Forelimb muscle (tissue), 1 donor: ENCODE measurements around the gene ARAP2. TPM values are rescaled to one million over a fixed set of nuclear protein-coding genes. Genes with fewer than 3 reads are reported as not detected.

ENCODE experiments used
- DNase-seq: peaks from one replicate; pipeline ENCODE4 v3.0.0-alpha.2; 2013; ENCODE audit warnings: low read depth
- polyA plus RNA-seq: library from polyadenylated mRNA; unstranded; fragments of 120-200 nt; gene quantifications from one replicate; pipeline ENCODE4 v1.2.1, GENCODE V29; 2013; ENCODE audit not compliant: insufficient read length

ARAP2 gene
- polyA plus RNA-seq, 1 donor = 1.00 TPM

DNA sequence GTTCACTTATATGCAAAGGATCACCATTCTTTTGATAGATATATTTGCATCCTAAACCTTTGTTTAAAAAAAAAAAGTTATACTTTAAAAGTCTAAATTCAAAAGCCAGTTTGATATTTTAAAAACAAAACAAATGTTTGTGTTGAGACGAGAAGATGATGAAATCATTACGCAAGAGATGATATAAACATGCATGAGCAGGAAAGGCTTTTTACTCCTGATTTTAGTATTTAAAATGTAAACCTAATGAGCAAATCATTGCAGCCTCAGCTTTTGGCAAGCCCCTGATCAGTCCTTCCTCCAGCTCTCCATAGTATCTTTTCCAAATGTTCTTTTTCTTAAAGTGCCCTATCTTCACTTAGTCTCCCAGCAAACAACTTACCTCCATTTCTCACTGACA, 115.6 kb downstream of the ARAP2 start:
- DNase-seq = no peak

DNA sequence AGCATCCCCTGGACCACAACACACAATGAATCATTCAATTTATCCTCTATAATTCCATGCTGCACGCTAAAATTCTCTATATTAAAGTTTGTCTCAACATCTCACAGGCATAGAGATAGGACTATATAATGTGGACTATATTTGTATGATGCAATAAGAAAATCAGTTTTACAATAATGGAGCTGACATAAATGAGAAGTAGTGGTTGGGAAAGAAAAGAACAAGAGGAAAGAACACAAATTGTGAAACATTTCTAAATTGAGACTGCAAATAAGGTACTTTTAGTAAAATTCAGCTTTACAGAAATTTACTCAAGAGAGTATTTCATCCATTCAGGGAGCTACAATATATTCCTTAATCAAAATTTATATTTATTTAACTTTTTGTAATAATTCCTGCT, 120.4 kb downstream of the ARAP2 start:
- DNase-seq = no peak

DNA sequence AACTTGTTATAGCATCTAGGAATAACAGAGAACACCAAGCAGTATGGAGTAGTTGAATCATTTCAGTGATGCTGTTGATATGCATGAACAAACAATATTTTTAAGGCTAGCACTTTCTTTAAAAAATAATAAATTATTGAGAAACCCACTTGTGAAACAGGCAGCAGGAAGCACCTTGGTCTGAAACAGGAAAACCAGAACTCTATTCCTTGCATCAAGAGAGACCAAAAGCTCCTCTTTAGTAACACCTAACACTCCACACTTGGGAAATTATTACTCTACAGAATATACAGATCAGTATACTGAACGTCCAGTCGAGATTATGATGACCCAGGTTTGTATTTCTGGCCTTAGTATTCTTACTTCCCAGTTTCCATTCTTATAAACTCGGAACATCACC, 129.0 kb downstream of the ARAP2 start:
- no peak for DNase-seq

DNA sequence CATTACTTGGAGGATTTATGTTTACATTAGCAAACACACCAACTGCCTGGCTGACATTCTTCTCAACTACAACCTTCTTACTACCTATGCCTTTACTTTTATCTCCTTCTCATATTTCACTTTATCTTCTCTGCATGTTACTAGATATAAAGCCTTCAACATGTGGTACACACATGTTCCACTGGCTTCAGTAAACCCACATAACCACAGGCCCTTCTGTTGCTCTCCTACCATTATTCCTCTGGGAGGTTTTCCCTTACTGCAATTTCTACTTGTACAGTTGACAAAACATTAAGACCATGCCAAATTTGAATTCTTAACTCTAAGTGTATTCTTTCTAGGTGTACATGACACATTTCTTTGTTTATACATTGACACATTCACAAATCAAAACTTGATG, 133.1 kb downstream of the ARAP2 start:
- DNase-seq = no peak

DNA sequence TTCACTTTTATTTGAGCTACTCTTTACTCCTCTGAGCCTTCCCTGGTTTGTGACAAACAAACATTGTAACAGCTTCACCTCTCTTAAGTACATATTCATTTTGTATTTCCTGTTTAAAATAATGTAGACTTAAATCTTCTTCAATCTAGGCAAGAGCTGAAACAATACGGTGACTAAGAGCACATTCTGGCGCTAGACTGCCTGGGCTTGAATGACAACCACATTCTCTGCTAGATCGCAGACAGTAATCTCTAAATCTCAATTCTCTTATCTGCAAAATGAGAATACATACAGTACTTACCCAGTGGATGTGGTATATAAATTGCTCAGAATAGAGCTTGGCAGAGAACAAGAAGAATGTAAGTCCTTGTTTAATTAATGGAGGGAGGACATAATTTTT, 144.8 kb downstream of the ARAP2 start:
- no peak for DNase-seq

DNA sequence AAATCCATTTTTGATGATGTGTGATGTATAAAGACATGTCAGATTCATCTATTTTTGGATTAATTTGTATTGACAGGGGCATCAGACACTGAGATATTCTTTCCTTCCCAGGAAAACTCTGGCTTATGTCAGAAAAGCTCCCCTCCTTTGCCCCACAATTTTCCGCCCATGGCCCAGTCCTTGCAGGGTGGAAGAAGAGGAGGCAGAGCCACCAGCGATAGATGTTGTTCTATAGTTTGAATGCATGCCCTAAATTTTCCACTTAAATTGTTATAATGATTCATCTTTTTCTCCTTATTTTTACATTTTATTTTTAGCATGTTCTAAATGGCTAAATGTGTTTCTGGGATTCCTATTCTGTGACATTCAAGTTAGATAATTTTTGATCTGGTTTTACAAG, 149.3 kb downstream of the ARAP2 start:
- no peak for DNase-seq

DNA sequence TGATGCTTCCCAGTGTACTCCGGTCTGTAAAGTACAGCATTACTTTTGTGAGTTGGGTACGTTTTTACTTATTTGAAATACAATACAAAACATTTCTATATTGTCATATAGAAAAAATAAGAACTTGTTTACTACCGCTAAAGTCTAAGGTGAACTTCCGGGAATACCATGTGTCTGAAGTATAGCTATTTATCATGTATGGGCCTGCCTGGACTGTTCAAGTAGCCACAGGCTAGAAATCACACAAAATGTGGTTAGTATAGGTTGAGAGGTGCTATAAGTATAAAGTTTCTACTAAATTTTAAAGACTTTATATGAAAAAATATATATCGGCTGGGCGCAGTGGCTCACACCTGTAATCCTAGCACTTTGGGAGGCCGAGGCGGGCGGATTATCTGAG, 152.3 kb downstream of the ARAP2 start:
- no peak for DNase-seq

DNA sequence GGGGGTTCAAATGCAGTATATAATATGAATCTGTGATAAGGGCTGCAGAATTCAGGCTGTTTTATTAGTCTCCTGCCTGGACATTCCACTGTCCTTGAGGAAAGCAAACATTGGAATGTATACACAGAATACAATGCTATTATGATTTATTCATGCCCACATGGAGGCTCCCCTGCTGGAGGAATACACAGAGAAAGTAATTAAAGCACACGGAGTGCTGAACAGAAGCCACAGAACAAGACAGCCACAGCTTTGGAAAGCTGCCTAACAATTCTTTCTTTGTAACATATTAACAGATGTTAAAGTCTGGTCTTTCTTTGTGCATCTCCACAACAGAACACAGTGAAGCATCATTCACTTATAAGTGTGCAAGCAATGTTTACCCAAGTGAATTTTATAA, 155.8 kb downstream of the ARAP2 start:
- no peak for DNase-seq

DNA sequence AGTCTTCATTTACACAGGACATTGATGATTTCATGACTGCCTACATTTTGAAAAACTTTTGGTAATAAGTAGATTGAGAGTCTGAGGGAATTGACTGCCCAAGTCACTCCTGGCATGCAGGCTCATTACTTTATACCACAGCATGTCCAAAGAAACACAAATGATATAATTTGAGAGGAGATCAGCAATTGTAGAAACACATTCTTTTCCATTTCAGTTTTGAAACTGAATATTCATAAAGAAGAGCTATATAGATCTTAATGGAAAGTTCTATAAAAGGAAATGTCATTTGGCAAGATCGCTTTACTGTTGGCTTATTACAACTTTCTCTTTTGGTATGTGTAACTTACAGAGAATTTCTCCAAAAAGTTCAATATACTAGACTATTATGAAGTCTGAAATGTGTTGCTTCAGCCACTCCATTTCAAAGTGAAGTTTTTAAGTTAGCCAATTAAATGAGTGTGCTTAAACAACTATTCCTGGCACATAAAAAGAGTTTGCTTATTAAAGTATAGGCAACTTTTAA, 158.0 kb downstream of the ARAP2 start:
- DNase-seq = no peak

DNA sequence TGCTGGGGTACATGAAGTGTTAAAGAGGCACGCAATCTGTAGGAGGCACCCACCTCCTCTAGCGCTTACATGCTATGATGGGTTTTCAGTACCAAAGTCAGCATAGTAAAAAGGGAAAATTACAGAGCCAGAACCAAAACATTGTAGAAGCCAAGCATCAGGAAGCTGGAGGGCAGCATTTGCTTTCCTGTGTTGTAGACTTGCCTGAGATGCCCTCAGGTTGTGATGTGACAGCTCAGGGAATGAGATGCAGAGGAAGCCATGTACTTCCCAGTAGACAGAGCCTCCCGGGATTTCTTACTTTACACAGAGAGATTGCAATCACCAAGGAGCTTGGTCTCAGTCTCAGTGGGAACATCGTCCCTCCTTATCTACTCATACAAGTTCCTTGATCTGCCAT, 161.5 kb downstream of the ARAP2 start:
- no peak for DNase-seq

DNA sequence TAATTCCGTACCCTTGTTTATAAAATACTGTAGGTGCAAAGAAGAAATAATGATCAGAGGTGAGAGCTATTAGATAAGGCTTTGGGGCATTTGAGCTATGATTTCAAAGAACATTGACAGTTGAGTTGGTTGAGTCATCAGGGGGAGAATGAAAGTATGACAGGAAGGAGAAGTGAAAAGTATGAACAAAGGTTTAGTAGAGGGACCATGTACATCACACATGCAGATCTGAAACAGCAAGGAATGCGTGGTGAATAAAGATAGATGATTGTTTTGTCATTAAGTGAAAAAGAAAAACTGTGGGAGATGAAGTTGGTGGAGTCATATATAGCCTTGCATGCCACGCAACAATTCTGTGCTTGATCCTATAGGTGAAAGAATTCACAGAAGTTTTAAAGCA, 163.1 kb downstream of the ARAP2 start:
- no peak for DNase-seq

DNA sequence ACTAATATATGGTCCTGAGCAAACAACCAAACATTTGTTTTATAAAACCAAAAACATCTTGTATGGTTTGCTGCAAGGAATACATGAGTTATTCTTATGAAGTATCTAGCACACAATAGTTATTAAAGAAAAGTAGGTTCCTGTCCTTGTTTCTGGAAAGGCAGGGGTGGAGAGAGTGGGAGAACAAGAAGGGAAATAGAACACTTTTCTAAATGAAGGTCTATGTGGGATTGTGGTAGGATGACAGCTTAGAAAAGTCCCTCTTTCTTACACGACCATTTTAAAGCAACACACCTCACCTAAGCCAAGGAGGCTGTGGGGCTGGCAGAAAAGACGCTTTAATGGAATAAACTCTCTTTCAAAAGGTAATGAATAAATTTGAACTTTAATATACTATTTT, 164.6 kb downstream of the ARAP2 start:
- DNase-seq = no peak

DNA sequence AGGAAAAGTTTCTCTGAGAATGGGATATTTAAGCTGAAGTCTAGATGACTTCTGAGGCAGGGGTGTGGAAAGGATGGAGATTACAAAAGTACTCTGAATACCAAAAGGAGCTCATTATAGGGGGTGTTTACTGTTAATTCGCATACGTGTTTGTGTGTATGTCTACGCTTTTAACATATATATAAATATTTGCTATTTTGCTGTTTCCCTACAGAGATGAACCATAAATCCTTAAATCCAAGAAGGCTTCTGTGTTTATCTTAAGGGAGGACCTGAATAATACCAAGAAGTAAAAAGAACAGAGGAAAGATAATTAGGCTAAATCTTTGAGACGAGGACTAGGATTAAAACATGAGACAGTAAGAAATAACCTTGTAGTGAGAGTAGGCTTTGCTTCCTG, 166.0 kb downstream of the ARAP2 start:
- no peak for DNase-seq

DNA sequence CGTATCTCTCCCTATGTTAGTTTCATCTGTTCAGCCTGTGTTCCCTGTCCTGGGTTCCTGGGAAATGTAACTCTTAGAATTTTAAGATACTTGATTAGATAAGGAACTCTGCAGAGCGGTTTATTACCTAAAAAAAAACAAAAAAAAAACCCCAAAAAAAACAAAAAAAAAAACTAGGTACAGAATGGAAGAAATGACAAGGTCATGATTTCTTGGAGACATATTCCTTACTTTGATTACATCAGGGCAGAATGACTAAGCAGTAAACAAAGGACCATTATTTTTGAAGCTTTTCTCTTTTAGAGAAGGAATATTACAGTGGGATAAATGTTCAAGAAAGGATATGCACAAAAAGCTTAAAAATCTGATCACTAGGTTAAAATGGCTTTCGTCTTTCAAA, 171.8 kb downstream of the ARAP2 start:
- DNase-seq = no peak

DNA sequence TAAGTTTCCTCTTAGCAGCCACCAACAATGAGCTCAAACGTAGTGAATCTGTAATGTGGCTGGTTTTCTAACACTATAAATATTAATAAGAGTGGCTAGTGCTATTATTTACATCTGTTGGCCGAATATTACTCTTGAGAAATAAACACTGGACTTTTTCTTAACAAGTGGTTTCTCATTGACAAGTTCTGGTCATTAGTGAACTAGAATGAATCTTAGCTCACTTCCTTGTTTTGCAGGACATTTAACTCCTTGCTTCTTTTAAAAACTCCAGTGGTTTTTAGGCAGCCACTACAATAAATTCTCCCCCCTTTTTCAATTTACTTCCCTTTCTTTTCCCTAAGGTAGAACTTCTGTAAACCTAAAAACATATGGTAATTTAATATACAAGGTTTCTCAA, 177.2 kb downstream of the ARAP2 start:
- no peak for DNase-seq

DNA sequence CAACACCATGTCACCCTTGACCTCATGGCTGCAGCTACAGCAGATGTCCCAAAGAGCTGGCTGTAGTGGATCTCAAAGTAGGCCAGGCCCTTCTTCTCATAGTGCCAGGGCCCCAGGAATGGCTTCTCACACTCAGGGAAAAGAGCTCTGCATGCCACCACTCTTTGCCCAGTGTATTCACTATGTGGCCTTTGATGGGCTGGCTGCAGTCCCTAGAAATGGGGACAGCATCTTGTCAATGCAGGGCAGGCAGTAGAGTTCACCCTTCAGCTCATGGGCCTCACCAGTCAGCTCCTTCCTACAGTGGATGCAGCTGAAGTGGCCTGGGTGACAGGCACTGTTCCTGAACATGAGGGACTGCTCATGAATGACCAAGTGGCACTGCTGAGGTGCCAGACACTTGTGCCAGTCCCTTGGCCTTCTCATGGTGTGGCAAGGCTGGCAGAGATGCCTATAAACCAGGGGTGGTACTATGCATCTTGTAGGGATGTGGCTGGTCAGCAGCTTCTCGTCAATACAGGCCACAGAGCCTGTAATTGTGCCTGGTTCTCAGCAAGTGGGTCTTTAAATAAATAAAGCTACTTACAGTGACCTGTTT, 178.9 kb downstream of the ARAP2 start:
- no peak for DNase-seq

DNA sequence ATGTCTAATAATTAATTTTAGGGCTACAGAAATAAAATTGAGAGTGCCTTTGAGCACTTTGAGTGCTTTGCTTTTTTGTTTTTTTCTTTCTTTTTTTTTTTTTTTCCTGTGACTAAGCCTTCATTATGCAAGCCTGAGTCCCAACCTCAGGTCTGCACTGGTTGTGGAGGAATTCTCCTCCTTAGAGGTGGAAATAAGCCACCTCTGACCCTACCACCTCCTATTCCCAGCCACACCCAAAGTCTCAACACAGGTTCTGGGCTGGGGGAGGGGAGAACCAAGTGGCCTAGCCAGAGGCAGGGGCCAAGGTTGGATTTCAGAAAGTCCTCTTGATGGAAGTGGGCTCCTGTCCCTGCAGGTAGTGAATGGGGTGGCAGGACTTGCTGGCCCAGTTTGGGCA, 180.2 kb downstream of the ARAP2 start:
- DNase-seq = no peak

DNA sequence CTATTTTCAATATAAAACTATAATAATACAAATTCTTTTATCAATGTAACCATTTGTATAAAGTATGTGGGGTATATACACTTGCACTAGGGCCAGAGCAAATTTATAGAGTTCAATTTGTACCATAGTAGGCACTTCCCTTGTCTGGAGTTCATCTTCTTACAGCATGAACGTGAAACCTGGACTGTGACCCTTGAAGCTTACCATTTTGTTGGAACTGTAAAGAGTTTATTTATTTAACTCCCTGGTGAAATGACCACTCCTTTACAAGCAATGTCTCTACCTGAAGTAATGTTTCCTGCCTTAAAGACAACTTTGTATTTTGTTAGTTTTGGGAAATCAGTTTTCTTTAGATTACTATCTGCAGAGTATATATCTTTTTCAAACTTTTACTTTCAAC, 188.2 kb downstream of the ARAP2 start:
- no peak for DNase-seq

DNA sequence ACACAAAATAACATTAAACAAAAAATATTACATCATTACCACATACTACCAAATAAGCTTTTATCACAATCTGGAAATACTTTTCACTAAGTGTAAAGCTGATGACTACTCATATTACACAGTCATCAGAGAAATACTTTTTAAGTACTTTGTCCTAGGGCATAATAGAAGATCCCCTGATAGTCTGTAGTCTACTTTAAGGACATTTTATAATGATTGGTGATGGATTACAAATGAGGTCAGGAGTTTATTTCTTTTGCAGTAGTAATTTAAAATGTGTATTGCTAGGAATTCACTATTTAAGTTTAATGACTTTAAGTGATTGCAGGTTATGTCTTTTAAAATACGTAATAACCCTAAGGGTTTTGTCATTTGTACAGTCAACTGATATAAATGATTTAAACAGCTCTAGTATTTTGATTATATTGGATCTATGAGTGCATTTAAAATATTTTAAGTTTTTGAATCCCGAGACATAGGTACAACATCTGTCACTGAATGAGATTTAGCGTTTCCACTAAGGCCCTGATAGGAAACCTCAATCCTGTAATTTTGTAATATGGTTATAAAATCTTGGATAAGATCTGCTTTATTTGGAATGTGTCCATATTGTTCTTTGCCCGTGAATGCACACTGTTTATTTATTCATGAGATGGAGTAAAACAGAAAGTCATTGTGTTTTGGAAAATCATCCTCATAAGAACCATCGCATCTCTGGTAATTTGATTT, 189.5 kb downstream of the ARAP2 start:
- no peak for DNase-seq

DNA sequence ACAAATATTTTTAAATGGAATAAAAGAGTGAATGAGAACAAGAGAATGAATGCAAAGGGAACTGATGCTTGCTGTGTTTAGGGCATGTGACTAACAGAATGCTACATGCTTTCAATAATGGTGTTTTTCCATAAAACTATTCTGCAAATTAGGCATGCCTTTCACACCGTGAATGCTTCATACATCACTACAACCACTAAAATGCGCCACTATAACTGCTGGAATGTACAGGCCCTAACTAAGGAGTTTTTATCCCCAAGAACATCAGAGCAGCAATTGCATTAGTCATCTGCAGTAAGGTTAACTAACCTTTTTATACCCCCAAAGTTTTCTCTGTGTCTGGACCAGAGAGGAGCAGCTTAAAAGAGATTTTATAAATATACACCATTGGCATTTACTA, 190.4 kb downstream of the ARAP2 start:
- no peak for DNase-seq

DNA sequence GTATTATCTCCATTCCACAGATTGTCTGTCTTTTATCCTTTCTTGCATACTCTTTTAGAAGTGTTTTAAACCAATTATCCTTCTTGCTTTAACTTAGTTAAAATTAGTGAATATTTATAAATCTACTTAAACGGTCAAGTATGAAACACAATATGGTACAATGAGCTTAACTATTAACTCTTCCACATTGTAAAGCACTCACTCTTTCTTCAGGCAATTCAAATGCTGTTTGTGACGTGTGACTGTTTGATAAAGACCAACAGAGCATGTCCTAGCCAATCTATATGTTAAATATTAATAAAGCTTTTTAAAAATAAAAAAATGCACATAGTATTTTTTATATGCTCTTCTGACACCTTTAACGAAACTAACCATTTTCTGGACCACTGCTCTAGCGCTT, 192.7 kb downstream of the ARAP2 start:
- no peak for DNase-seq

DNA sequence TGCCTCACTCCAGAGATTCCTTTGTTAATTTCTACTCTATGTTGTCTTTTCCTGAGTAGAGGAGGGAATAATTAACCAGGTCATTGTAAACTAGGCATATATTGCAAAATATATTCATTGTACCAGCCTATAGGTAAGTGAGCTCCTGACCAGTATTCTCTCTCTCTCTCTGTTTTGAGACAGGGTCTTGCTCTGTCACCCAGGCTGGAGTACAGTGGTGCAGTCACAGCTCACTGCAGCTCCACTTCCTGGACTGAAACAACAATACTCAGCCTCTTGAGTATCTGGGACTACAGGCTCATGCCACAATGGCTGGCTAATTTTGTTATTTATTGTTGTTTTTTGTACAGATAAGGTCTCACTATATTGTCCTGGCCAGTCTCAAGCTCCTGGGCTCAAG, 198.3 kb downstream of the ARAP2 start:
- DNase-seq = no peak

DNA sequence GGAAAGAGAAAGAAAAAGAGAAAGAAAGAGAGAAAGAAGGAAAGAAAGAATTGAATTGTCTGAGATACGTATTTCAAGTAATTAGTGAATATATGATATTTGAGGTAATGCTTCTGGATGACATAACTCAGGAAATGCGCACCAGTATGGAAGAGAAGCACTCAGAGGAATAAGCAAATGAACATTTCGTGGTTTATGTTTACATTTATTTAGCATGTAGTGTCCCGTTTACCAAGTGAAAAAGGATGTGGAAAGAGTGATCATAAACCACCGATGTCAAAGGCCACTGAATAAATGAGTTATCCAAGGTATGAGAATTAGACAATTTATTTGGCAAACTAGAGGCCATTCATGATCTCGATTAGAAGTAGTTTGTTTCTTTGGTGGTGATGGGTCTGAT, 200.4 kb downstream of the ARAP2 start:
- no peak for DNase-seq

DNA sequence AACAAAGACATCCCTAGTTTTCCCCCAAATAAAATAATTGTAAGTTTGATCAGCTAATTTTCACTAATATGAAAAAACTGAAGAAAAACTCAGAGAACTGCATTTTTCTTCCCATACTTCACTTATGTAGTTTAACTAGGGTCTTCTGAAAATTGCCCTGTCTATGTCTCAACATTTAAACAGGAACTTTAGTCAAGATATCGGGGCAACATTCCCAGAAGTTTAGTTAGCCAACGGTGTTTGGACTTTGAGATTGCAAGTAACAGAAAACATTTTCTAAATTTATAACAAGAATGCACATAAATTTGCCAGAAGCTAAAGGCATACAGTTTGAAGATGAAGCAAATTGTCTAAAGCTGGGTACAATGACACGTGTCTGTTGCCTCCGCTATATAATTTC, 201.1 kb downstream of the ARAP2 start:
- DNase-seq = no peak
